Astrocyte (in vitro differentiated cells and primary cell): ENCODE data around the gene CRYBG1. TPM values are rescaled to one million over a fixed set of nuclear protein-coding genes. Genes with fewer than 3 reads are reported as not detected.

Source experiments
- total RNA-seq: library from RNA; stranded (reverse); gene quantifications from 2 replicates; pipeline ENCODE4 v1.2.1, GENCODE V29; 2021

The CRYBG1 gene
- total RNA-seq, 1 donor from 2014 or later: 0.64 TPM

Other genes starting within 250 kb of the CRYBG1 start
- gene ATG5, start 35.0 kb upstream of the CRYBG1 start, total RNA-seq: 37.8 and 39.3 TPM in 2 replicates